Keratinocyte (primary cell): ENCODE results near the gene TAPT1.

ENCODE experiments used
- EZH2 ChIP-seq: IDR thresholded peaks from one replicate; pipeline ENCODE4 v1.6.1; 2012; ENCODE audit warnings: inconsistent platforms, mild to moderate bottlenecking, low read length, moderate library complexity
- TF ChIP-seq, protein P1 (sequence below), 3 experiments: IDR thresholded peaks in 1 of 3; conservative IDR thresholded peaks in 1 of 3; optimal IDR thresholded peaks in 1 of 3; 2 replicates in 2 of 3; 3 replicates in 1 of 3; pipeline versions ENCODE3 to v1.5.1; 2011; ENCODE audit warnings: low read length in 3 of 3, mild to moderate bottlenecking in 3 of 3, moderate library complexity in 2 of 3, control low read depth in 1 of 3, inconsistent platforms in 1 of 3; ENCODE audit not compliant: insufficient read depth in 2 of 3; ENCODE audit errors: extremely low read depth in 1 of 3

DNA sequence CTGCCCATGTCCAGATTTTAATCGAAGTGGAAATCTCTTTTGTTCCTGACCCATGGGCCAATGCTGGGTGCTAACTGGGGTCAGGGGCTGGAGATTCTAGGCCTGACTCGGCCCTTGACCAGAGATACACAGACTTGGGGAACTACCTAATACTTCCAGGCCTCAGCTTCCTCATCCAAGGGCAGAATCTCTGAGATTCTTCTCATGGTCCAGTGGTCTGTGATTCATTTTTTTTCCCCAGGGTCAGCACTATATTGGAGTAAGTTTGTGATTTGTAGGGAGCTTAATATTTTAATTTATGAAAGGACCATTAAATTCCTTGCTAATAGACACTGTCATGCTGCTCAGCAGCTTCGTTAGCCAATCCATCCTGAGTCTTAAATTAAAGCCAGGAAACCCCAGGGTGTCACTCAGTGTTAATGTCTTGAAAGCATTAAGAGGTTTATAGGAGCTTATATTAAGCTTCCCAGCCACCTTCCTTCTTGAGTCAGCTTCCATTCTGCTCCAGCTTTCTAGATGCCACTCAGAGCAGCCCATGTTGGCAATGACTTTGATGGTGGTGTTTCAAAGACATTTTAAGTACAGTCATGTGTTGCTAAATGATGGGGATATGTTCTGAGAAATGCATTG lies 115.5 kb downstream of the TAPT1 start:
- TF ChIP-seq, protein P1, sequence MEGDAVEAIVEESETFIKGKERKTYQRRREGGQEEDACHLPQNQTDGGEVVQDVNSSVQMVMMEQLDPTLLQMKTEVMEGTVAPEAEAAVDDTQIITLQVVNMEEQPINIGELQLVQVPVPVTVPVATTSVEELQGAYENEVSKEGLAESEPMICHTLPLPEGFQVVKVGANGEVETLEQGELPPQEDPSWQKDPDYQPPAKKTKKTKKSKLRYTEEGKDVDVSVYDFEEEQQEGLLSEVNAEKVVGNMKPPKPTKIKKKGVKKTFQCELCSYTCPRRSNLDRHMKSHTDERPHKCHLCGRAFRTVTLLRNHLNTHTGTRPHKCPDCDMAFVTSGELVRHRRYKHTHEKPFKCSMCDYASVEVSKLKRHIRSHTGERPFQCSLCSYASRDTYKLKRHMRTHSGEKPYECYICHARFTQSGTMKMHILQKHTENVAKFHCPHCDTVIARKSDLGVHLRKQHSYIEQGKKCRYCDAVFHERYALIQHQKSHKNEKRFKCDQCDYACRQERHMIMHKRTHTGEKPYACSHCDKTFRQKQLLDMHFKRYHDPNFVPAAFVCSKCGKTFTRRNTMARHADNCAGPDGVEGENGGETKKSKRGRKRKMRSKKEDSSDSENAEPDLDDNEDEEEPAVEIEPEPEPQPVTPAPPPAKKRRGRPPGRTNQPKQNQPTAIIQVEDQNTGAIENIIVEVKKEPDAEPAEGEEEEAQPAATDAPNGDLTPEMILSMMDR (optimal IDR thresholded peaks at IDR 0.05 in 1 of 3, IDR thresholded peaks at IDR 0.05 in 1 of 3, conservative IDR thresholded peaks at IDR 0.05 in 1 of 3; ENCODE audit: extremely low read depth in 1 of 3, insufficient read depth in 2 of 3, low read length in 3 of 3), result no peak
- no peak for TF ChIP-seq EZH2
